Measurements from ENCODE around the gene UBE2L6.
A peak's percentile ranks its signal among the peaks of the same experiment; 100 is the strongest.

The UBE2L6 gene

GRCh38 chr11:57530596-57531507 lies 36.6 kb downstream of the UBE2L6 start, which contains the start of gene TIMM10 (continued):
- TF ChIP-seq PRDM10 (tag by site-specific recombination; IDR thresholded peaks at IDR 0.05): 0 out of 2 replicates have a peak, but pooled peaks have one; percentile 17
- TF ChIP-seq KLF1 (tag by site-specific recombination; IDR thresholded peaks at IDR 0.05): no peak
- TF ChIP-seq ZNF76 (tag by site-specific recombination; IDR thresholded peaks at IDR 0.05; ENCODE audit: borderline replicate concordance, low read depth): peak; percentile 58; the same call in 1 of the 2 replicates
- TF ChIP-seq ZSCAN5A (tag by site-specific recombination; IDR thresholded peaks at IDR 0.05): no peak
- TF ChIP-seq, protein P1, sequence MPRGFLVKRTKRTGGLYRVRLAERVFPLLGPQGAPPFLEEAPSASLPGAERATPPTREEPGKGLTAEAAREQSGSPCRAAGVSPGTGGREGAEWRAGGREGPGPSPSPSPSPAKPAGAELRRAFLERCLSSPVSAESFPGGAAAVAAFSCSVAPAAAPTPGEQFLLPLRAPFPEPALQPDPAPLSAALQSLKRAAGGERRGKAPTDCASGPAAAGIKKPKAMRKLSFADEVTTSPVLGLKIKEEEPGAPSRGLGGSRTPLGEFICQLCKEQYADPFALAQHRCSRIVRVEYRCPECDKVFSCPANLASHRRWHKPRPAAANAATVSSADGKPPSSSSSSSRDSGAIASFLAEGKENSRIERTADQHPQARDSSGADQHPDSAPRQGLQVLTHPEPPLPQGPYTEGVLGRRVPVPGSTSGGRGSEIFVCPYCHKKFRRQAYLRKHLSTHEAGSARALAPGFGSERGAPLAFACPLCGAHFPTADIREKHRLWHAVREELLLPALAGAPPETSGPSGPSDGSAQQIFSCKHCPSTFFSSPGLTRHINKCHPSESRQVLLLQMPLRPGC (tag by site-specific recombination; IDR thresholded peaks at IDR 0.05): no peak
- TF ChIP-seq MEIS1 (CRISPR knock-in tag; IDR thresholded peaks at IDR 0.05; ENCODE audit: borderline replicate concordance): no peak
- TF ChIP-seq, protein P2, sequence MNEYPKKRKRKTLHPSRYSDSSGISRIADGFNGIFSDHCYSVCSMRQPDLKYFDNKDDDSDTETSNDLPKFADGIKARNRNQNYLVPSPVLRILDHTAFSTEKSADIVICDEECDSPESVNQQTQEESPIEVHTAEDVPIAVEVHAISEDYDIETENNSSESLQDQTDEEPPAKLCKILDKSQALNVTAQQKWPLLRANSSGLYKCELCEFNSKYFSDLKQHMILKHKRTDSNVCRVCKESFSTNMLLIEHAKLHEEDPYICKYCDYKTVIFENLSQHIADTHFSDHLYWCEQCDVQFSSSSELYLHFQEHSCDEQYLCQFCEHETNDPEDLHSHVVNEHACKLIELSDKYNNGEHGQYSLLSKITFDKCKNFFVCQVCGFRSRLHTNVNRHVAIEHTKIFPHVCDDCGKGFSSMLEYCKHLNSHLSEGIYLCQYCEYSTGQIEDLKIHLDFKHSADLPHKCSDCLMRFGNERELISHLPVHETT (tag by site-specific recombination; IDR thresholded peaks at IDR 0.05): peak; percentile 59; the same call in 1 of the 2 replicates
- TF ChIP-seq ZNF121 (tag by site-specific recombination; IDR thresholded peaks at IDR 0.05): no peak
- no peak for TF ChIP-seq ZNF433 (tag by site-specific recombination; IDR thresholded peaks at IDR 0.05; ENCODE audit: low read depth)
- no peak for TF ChIP-seq ZBTB48 (tag by site-specific recombination; IDR thresholded peaks at IDR 0.05)
- TF ChIP-seq ZNF37A (tag by site-specific recombination; IDR thresholded peaks at IDR 0.05): no peak
- TF ChIP-seq ZBTB8A (tag by site-specific recombination; IDR thresholded peaks at IDR 0.05): peak; percentile 30; the same call in 1 of the 2 replicates
- TF ChIP-seq, protein P3, sequence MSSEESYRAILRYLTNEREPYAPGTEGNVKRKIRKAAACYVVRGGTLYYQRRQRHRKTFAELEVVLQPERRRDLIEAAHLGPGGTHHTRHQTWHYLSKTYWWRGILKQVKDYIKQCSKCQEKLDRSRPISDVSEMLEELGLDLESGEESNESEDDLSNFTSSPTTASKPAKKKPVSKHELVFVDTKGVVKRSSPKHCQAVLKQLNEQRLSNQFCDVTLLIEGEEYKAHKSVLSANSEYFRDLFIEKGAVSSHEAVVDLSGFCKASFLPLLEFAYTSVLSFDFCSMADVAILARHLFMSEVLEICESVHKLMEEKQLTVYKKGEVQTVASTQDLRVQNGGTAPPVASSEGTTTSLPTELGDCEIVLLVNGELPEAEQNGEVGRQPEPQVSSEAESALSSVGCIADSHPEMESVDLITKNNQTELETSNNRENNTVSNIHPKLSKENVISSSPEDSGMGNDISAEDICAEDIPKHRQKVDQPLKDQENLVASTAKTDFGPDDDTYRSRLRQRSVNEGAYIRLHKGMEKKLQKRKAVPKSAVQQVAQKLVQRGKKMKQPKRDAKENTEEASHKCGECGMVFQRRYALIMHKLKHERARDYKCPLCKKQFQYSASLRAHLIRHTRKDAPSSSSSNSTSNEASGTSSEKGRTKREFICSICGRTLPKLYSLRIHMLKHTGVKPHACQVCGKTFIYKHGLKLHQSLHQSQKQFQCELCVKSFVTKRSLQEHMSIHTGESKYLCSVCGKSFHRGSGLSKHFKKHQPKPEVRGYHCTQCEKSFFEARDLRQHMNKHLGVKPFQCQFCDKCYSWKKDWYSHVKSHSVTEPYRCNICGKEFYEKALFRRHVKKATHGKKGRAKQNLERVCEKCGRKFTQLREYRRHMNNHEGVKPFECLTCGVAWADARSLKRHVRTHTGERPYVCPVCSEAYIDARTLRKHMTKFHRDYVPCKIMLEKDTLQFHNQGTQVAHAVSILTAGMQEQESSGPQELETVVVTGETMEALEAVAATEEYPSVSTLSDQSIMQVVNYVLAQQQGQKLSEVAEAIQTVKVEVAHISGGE (tag by site-specific recombination; conservative IDR thresholded peaks at IDR 0.05; ENCODE audit: low read depth): peak; percentile 70
- TF ChIP-seq, protein P4, sequence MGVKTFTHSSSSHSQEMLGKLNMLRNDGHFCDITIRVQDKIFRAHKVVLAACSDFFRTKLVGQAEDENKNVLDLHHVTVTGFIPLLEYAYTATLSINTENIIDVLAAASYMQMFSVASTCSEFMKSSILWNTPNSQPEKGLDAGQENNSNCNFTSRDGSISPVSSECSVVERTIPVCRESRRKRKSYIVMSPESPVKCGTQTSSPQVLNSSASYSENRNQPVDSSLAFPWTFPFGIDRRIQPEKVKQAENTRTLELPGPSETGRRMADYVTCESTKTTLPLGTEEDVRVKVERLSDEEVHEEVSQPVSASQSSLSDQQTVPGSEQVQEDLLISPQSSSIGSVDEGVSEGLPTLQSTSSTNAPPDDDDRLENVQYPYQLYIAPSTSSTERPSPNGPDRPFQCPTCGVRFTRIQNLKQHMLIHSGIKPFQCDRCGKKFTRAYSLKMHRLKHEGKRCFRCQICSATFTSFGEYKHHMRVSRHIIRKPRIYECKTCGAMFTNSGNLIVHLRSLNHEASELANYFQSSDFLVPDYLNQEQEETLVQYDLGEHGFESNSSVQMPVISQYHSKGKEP (tag by site-specific recombination; IDR thresholded peaks at IDR 0.05): no peak
- TF ChIP-seq ZNF629 (tag by site-specific recombination; IDR thresholded peaks at IDR 0.05): peak; percentile 67
- TF ChIP-seq ZBTB21 (tag by site-specific recombination; IDR thresholded peaks at IDR 0.05): no peak
- TF ChIP-seq PRDM6 (tag by site-specific recombination; IDR thresholded peaks at IDR 0.05): no peak
- no peak for TF ChIP-seq ZBTB20 (tag by site-specific recombination; IDR thresholded peaks at IDR 0.05)
- TF ChIP-seq GLIS1 (tag by site-specific recombination; IDR thresholded peaks at IDR 0.05): no peak
- no peak for TF ChIP-seq ZBTB26 (tag by site-specific recombination; optimal IDR thresholded peaks at IDR 0.05)
- TF ChIP-seq ZEB2 (tag by site-specific recombination; IDR thresholded peaks at IDR 0.05): peak; percentile 78
- TF ChIP-seq ZNF48 (tag by site-specific recombination; IDR thresholded peaks at IDR 0.05): no peak
